Gastrocnemius medialis (tissue), 4 donors: ENCODE results near the gene BCL6B. TPM values are rescaled to one million over a fixed set of nuclear protein-coding genes. Genes with fewer than 3 reads are reported as not detected.

Experiments
- ATAC-seq, 2 donors: fragments of 150-250 bp; one replicate each; pipeline ENCODE4 v1.9.1; 2016
- DNase-seq, 2 donors: peaks; one replicate each; pipeline ENCODE4 v3.0.0-alpha.2; 2019
- H3K27ac ChIP-seq, 4 donors: fragments of 200-600 bp; sonication (generic); 1 replicate in 1 of 4; 2 replicates in 3 of 4; pipeline ENCODE4 v1.5.1; 2016 to 2018; ENCODE audit warnings: mild to moderate bottlenecking in 2 of 4, moderate library complexity in 1 of 4
- H3K27me3 ChIP-seq, 3 donors: fragments of 200-600 bp; sonication (generic) in 2 of 3; 1 replicate in 1 of 3; 2 replicates in 2 of 3; pipeline versions ENCODE4 v1.5.1 to v1.6.0; 2016 to 2019; ENCODE audit warnings: mild to moderate bottlenecking in 1 of 3, moderate library complexity in 1 of 3
- H3K36me3 ChIP-seq, 2 donors: fragments of 200-600 bp; sonication (generic) in 1 of 2; one replicate each; pipeline ENCODE4 v1.5.1; 2017 to 2018
- H3K4me1 ChIP-seq, 2 donors: fragments of 200-600 bp; sonication (generic) in 1 of 2; one replicate each; pipeline ENCODE4 v1.5.1; 2016 to 2017; ENCODE audit warnings: mild to moderate bottlenecking in 2 of 2
- H3K4me3 ChIP-seq, 4 donors: fragments of 200-600 bp; sonication (generic) in 3 of 4; 1 replicate in 1 of 4; 2 replicates in 3 of 4; pipeline ENCODE4 v1.5.1; 2016 to 2019; ENCODE audit warnings: mild to moderate bottlenecking in 2 of 4
- H3K9me3 ChIP-seq, 3 donors: fragments of 200-600 bp; sonication (generic) in 2 of 3; 1 replicate in 1 of 3; 2 replicates in 2 of 3; pipeline ENCODE4 v1.5.1; 2016 to 2019
- POLR2A ChIP-seq, 2 donors: fragments of 450-650 bp; IDR thresholded peaks; one replicate each; pipeline ENCODE4 v1.6.1; 2017; ENCODE audit warnings: antibody characterized with exemption in 2 of 2, mild to moderate bottlenecking in 2 of 2, moderate library complexity in 2 of 2
- in situ Hi-C, 4 donors: fragments of 200-750 bp; cut with MboI; loops; one replicate each; pipeline versions ENCODE4 v1.15.0 to v1.8.0; 2017; ENCODE audit warnings: low sequenced_read_pairs in 4 of 4
- intact Hi-C: fragments of 100-400 bp; cut with DNase I; formaldehyde crosslinking; loops from one replicate; pipeline ENCODE4 v1.15.1; 2023; ENCODE audit warnings: low total_unique reads
- total RNA-seq, 4 donors: library from RNA; depleted of rRNA; stranded (reverse); fragments of >200 nt; gene quantifications; one replicate each; pipeline versions ENCODE4 v1.1.0 to v1.2.3, GENCODE V29; 2016
- TF ChIP-seq, protein P1 (sequence below), 5 experiments: fragments of 450-650 bp in 3 of 5; fragments of 200-600 bp in 2 of 5; sonication (generic) in 2 of 5; IDR thresholded peaks in 4 of 5; conservative IDR thresholded peaks in 1 of 5; 1 replicate in 4 of 5; 2 replicates in 1 of 5; pipeline ENCODE4 v1.5.1; 2016 to 2019; ENCODE audit warnings: antibody characterized with exemption in 5 of 5, mild to moderate bottlenecking in 3 of 5, moderate library complexity in 3 of 5

BCL6B gene
- total RNA-seq, 4 donors from 2014 or later = 1.2 to 3.9 (median 2.1) TPM

DNA sequence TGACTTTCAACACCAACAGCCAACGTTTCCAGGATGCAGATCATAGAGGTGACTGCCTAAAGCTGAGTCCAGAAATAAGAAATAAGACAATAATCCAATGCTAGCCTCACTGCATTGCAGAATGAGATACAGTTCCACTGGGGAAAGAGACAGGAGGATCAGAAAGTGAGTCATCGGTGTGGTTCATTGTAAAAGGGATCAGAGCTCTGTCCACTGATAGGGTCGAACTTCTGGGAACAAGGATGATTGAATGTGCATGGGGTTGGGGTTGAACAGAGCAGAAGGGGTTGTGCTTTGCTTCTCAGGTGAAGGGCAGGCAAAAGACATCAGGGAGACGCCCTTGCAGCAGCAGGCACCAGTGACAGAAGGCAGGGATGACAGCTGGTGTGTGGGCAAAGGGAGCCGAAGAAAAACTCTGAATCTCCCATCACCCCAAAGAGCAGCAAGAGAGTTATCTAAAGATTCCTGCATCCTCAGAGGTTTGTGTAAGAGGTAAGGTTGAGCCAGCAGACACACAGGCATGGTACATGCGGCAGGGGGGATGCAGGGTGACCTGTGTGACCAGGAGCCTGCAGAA lies 40.8 kb downstream of the BCL6B start:
- no peaks in the 10 kb centered on the region for H3K36me3 ChIP-seq
- H3K4me3 ChIP-seq = no peak overlapping the region
- DNase-seq = no peak
- peaks cover 0 to 3% (median 0%) of the 10 kb centered on the region in 3 donors for H3K27me3 ChIP-seq
- no peak overlapping the region for H3K27ac ChIP-seq
- ATAC-seq = no peak
- H3K4me1 ChIP-seq = no peaks in the 10 kb centered on the region
- intact Hi-C loops (no loop called here), in situ Hi-C loops (no loop called here)
- no peaks in the 10 kb centered on the region for H3K9me3 ChIP-seq
- TF ChIP-seq, protein P1, sequence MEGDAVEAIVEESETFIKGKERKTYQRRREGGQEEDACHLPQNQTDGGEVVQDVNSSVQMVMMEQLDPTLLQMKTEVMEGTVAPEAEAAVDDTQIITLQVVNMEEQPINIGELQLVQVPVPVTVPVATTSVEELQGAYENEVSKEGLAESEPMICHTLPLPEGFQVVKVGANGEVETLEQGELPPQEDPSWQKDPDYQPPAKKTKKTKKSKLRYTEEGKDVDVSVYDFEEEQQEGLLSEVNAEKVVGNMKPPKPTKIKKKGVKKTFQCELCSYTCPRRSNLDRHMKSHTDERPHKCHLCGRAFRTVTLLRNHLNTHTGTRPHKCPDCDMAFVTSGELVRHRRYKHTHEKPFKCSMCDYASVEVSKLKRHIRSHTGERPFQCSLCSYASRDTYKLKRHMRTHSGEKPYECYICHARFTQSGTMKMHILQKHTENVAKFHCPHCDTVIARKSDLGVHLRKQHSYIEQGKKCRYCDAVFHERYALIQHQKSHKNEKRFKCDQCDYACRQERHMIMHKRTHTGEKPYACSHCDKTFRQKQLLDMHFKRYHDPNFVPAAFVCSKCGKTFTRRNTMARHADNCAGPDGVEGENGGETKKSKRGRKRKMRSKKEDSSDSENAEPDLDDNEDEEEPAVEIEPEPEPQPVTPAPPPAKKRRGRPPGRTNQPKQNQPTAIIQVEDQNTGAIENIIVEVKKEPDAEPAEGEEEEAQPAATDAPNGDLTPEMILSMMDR (IDR thresholded peaks at IDR 0.05 in 4 of 5, conservative IDR thresholded peaks at IDR 0.05 in 1 of 5) = no peak
- TF ChIP-seq POLR2A (IDR thresholded peaks at IDR 0.05) = no peak

DNA sequence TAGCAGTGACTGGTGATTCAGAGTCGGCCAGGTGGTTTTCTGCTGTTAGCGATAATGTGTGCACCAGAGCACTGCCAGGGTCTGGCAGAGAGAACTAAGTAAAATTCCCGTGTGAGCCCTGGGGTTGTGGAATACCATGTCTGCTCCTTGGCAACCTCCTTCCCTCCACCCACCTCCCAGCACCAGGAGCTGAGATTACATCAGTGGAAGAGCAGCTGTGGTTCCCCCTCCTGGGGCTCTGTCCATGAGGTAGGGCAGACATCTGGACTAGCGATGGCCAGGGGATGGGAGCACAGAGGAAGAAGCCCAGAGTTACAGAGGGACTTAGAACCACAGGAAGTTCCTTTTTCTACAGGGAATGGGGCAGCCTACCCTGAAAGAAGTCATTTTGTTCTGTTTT lies 41.4 kb downstream of the BCL6B start:
- DNase-seq = no peak
- Histone ChIP-seq H3K27ac (no peak overlapping the region), H3K27me3 (peaks cover 0 to 3% (median 0%) of the 10 kb centered on the region in 3 donors), H3K4me3 (no peak overlapping the region), H3K4me1 (no peaks in the 10 kb centered on the region), H3K9me3 (no peaks in the 10 kb centered on the region), H3K36me3 (no peaks in the 10 kb centered on the region)
- ATAC-seq = no peak
- in situ Hi-C loops = no loop called here
- intact Hi-C loops = no loop called here
- TF ChIP-seq, protein P1 (IDR thresholded peaks at IDR 0.05 in 4 of 5, conservative IDR thresholded peaks at IDR 0.05 in 1 of 5) = no peak
- TF ChIP-seq POLR2A (IDR thresholded peaks at IDR 0.05) = no peak

DNA sequence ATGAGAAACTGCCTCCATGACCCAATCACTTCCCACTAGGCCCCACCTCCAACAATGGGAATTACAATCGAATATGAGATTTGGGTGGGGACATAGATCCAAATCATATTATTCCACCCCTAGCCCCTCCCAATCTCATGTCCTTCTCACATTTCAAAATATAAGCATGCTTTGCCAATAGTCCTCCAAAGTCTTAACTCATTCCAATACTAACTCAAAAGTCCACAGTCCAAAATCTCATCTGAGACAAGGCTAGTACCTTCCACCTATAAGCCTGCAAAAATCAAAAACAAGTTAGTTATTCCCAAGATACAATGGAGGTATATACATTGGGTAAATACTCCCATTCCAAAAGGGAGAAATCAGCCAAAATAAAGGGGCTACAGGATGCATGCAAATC lies 44.3 kb downstream of the BCL6B start:
- no peak for TF ChIP-seq POLR2A (IDR thresholded peaks at IDR 0.05)
- TF ChIP-seq, protein P1 (IDR thresholded peaks at IDR 0.05 in 4 of 5, conservative IDR thresholded peaks at IDR 0.05 in 1 of 5) = no peak
- no peak for DNase-seq
- Histone ChIP-seq H3K36me3 (no peaks in the 10 kb centered on the region), H3K27me3 (no peaks in the 10 kb centered on the region), H3K27ac (no peak overlapping the region), H3K4me3 (no peak overlapping the region), H3K9me3 (no peaks in the 10 kb centered on the region), H3K4me1 (no peaks in the 10 kb centered on the region)
- intact Hi-C loops (no loop called here), in situ Hi-C loops (no loop called here)
- ATAC-seq = no peak

DNA sequence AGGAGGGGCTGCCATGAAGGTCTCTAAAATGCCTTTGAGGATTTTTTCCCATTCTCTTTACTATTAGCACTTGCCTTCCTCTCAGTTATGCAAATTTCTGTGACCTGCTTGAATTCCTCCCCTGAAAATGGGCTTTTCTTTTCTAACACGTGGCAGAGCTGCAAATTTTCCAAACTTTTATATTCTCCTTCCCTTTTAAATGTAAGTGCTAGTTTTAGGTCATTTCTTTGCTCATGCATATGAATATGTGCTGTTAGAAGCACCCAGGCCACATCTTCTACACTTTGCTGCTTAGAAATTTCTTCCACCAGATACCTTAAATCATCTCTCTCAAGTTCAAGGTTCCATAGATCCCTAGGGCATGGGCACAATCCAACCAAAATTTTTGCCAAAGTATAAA lies 45.4 kb downstream of the BCL6B start:
- in situ Hi-C loops (no loop called here), intact Hi-C loops (no loop called here)

More for the DNA sequence above, 45.4 kb downstream of the BCL6B start:
- no peak for ATAC-seq
- DNase-seq = no peak
- no peak overlapping the region for H3K4me3 ChIP-seq
- H3K36me3 ChIP-seq = no peaks in the 10 kb centered on the region
- TF ChIP-seq, protein P1 (IDR thresholded peaks at IDR 0.05 in 4 of 5, conservative IDR thresholded peaks at IDR 0.05 in 1 of 5) = no peak
- TF ChIP-seq POLR2A (IDR thresholded peaks at IDR 0.05) = no peak
- H3K27ac ChIP-seq = no peak overlapping the region
- H3K4me1 ChIP-seq = no peaks in the 10 kb centered on the region
- no peaks in the 10 kb centered on the region for H3K9me3 ChIP-seq
- no peaks in the 10 kb centered on the region for H3K27me3 ChIP-seq
